ENCODE results near the gene RCBTB2. TPM values are rescaled to one million over a fixed set of nuclear protein-coding genes. Genes with fewer than 3 reads are reported as not detected.

Gene RCBTB2
- total and polyA plus RNA-seq, 12 donors: 9.8 to 36.4 (median 16.9) TPM

- no peak for DNase-seq
- no peak overlapping the region for H3K27ac ChIP-seq
- no peaks in the 10 kb centered on the region for H3K27me3 ChIP-seq
- no peaks in the 10 kb centered on the region for H3K9me3 ChIP-seq (replicated peaks in 1 of 3)
- TF ChIP-seq POLR2A (IDR thresholded peaks at IDR 0.05): no peak
- TF ChIP-seq CTCF (IDR thresholded peaks at IDR 0.05): no peak
- no peak overlapping the region for H3K4me3 ChIP-seq
- H3K4me1 ChIP-seq (replicated peaks in 1 of 2): peaks cover 0 to 16% of the 10 kb centered on the region in 2 donors
- intact Hi-C loops (cut with DNase I): no loop called here
- H3K36me3 ChIP-seq (replicated peaks in 1 of 2): no peaks in the 10 kb centered on the region
- WGBS, 4 donors: 85 to 97% (median 90%) methylated on average over 6 of the region's 6 CpGs
Measured at GRCh38 chr13:48508011-48508410, 24.9 kb downstream of the RCBTB2 start.

GRCh38 chr13:48507021-48507420, 25.9 kb downstream of the RCBTB2 start:
- peak overlapping the region in 2 of 5 donors; percentile 73 to 85 for H3K27ac ChIP-seq
- WGBS, 4 donors: 89 to 100% (median 92%) methylated on average over 8 to 10 of the region's 10 CpGs
- no peak for TF ChIP-seq CTCF (IDR thresholded peaks at IDR 0.05)
- H3K4me1 ChIP-seq (replicated peaks in 1 of 2): peaks cover 0 to 16% of the 10 kb centered on the region in 2 donors
- intact Hi-C loops (cut with DNase I): no loop called here
- no peaks in the 10 kb centered on the region for H3K36me3 ChIP-seq (replicated peaks in 1 of 2)
- no peaks in the 10 kb centered on the region for H3K27me3 ChIP-seq
- H3K4me3 ChIP-seq: no peak overlapping the region
- DNase-seq: no peak
- no peaks in the 10 kb centered on the region for H3K9me3 ChIP-seq (replicated peaks in 1 of 3)

- intact Hi-C loops (cut with DNase I): no loop called here
- Histone ChIP-seq H3K36me3 (replicated peaks in 1 of 2) (no peaks in the 10 kb centered on the region), H3K4me1 (replicated peaks in 1 of 2) (peaks cover 0 to 16% of the 10 kb centered on the region in 2 donors), H3K27ac (peak overlapping the region in 4 of 5 donors; percentile 10 to 85 (median 64)), H3K9me3 (replicated peaks in 1 of 3) (no peaks in the 10 kb centered on the region), H3K4me3 (no peak overlapping the region), H3K27me3 (no peaks in the 10 kb centered on the region)
- WGBS, 4 donors: 70 to 87% (median 82%) methylated on average over 14 of the region's 14 CpGs
- DNase-seq: no peak
- no peak for TF ChIP-seq POLR2A (IDR thresholded peaks at IDR 0.05)
- TF ChIP-seq CTCF (IDR thresholded peaks at IDR 0.05): no peak
Measured at GRCh38 chr13:48506092-48506701, 26.7 kb downstream of the RCBTB2 start.

- TF ChIP-seq CTCF (IDR thresholded peaks at IDR 0.05) (no peak), POLR2A (IDR thresholded peaks at IDR 0.05) (no peak)
- Histone ChIP-seq H3K27ac (peak overlapping the region in 3 of 5 donors; percentile 10 to 85 (median 73)), H3K4me3 (no peak overlapping the region), H3K27me3 (no peaks in the 10 kb centered on the region), H3K4me1 (replicated peaks in 1 of 2) (peaks cover 0 to 14% of the 10 kb centered on the region in 2 donors), H3K36me3 (replicated peaks in 1 of 2) (no peaks in the 10 kb centered on the region), H3K9me3 (replicated peaks in 1 of 3) (no peaks in the 10 kb centered on the region)
- 64 to 90% (median 78%) methylated on average over 11 of the region's 11 CpGs for WGBS, 4 donors
- peak in 3 of 7 donors; percentile 27 to 56 (median 52) for DNase-seq
- intact Hi-C loops (cut with DNase I): no loop called here
Measured at GRCh38 chr13:48505597-48506091, 27.2 kb downstream of the RCBTB2 start.
